ENCODE results near the gene ANKRD40.

The ANKRD40 gene

DNA sequence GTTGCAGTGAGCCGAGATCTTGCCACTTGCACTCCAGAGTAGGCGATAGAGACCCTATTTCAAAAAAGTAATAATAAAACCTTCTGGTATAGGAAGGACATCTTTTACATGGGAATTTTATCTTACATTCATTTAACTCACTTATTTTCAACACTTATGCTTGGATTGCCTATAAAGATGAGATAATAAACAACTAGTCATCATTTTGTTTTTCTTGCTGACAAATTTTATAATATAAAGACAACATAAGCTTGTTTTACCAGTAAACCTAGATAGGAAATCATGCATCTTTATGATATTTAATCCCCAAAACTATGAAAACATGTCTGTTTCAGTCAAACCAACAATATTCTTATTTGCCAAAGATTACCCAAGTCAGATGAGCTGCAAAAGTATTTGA, 56.1 kb downstream of the ANKRD40 start:
- Histone ChIP-seq H3K4me3 (no peak overlapping the region), H3K27ac (no peak overlapping the region), H3K9me3 (peaks cover 10% of the 10 kb centered on the region), H3K27me3 (no peaks in the 10 kb centered on the region), H3K36me3 (no peaks in the 10 kb centered on the region), H4K20me1 (no peaks in the 10 kb centered on the region), H3K4me1 (no peaks in the 10 kb centered on the region), H3K9ac (no peak overlapping the region), H3K4me2 (no peak overlapping the region)
- TF ChIP-seq Cebpa-rat (IDR thresholded peaks at IDR 0.05) = no peak

DNA sequence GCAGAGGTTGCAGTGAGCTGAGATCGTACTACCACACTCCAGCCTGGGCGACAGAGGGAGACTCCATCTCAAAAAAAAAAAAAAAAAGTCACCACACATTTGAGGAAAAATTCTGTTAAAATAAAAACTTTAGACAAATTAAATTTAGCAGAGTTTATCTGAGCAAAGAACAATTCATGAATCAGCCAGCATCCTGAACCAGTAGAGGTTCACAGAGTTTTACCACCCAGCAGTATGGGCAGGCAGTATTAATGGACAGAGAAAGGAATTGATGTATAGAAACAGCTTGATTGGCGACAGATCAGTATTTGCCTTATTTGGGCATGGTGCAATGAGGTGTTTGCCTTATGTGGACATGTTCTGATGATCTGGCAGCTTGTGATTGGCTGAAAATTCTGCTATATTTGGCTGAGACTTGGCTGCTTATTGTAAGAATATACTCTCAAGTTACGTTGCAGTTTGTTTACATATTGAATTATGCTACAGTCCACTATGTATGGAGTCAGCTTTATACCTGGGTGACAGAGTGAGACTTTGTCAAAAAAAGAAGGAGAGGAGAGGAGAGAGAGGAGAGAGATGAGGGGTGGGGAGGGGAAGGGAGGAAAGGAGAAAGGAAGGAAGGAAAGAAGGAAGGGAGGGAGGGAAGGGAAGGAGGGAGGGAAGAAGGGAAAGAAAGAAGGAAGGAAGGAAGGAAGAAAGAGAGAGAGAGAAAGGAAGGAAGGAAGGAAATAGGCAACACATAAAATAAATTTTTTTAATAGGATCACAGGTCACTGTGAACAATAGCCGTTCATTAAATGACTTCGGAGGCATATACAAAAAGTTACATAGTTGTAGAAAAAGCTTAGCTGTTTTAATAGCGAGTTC, 58.4 kb downstream of the ANKRD40 start:
- Histone ChIP-seq H3K4me3 (no peak overlapping the region), H3K4me1 (no peaks in the 10 kb centered on the region), H4K20me1 (no peaks in the 10 kb centered on the region), H3K9ac (no peak overlapping the region), H3K4me2 (no peak overlapping the region), H3K36me3 (no peaks in the 10 kb centered on the region), H3K27ac (no peak overlapping the region), H3K27me3 (no peaks in the 10 kb centered on the region), H3K9me3 (peaks cover 10% of the 10 kb centered on the region)
- TF ChIP-seq Cebpa-rat (IDR thresholded peaks at IDR 0.05) = no peak

DNA sequence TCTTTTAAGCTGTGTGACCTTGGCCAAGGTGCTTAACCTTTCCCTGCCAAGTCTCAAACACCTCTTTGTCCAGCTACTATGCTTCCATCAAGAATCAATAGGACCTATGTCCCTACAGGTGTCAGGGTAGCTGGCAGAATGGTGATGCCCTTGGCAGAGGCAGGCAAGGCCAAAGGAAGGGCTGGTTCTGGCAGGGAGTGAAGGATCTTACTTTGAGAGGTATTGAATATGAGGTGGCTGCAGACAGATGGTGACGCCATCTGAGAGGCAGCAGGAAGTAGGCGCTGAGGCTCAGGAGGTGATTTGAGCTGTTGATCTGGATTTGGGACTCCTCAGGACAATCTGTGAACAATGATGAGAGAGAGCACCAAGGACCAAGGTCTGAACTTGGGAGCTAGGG, 60.5 kb downstream of the ANKRD40 start:
- Histone ChIP-seq H3K4me3 (no peak overlapping the region), H3K4me1 (no peaks in the 10 kb centered on the region), H3K4me2 (no peak overlapping the region), H3K9me3 (no peaks in the 10 kb centered on the region), H3K36me3 (no peaks in the 10 kb centered on the region), H3K27ac (no peak overlapping the region), H4K20me1 (no peaks in the 10 kb centered on the region), H3K27me3 (no peaks in the 10 kb centered on the region), H3K9ac (no peak overlapping the region)
- TF ChIP-seq Cebpa-rat (IDR thresholded peaks at IDR 0.05) = no peak

DNA sequence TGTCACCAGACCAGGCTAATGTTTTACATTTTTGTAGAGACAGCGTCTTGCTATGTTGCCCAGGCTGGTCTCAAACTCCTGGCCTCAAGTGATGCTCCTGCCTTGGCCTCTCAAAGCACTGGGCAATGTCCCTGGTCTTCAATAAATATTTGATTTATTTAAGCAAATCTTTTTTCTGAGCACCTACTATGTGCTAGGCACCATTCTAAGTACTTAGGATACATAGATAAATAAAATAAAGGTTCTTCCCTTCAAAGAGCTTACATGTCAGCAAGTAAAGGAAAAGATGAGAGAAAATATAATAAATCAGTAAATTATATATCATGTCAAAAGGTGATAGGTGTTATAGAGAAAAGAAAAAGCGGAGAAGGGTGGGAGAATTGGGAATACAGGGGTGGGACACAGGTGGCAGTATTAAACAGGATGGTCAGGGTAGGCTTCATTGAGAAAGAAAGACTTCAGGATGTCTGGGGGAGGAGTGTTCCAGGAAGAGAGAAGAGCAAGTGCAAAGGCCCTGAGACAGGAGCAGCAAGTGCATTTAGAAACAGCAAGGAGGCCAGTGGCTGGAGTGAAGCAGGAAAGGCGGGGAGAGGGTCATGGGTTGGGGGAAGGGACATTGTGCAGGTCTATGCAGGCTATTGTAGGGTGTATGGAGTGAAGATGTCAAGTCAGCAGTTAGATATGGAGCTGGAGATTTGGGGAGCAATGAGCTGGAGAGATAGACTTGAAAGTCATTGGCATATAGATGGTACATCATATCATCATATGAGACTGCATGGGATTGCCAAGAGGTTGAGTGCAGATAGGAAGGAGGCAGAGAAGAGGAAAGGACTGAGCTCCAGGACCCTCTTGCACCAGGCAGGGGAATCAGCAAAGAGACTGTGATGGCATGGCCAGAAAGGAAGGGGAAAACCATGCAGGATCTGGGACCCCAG, 61.7 kb downstream of the ANKRD40 start:
- H3K36me3 ChIP-seq = no peaks in the 10 kb centered on the region
- no peaks in the 10 kb centered on the region for H3K9me3 ChIP-seq
- H4K20me1 ChIP-seq = no peaks in the 10 kb centered on the region
- no peak for TF ChIP-seq Cebpa-rat (IDR thresholded peaks at IDR 0.05)
- peaks cover 4% of the 10 kb centered on the region for H3K4me1 ChIP-seq
- no peak overlapping the region for H3K4me2 ChIP-seq
- H3K27me3 ChIP-seq = no peaks in the 10 kb centered on the region
- H3K4me3 ChIP-seq = no peak overlapping the region
- no peak overlapping the region for H3K9ac ChIP-seq
- H3K27ac ChIP-seq = no peak overlapping the region
